Hippocampal formation (tissue), 2 donors: Measurements from ENCODE around the gene ENG.

ENCODE experiments used
- DNase-seq, 2 donors: peaks; one replicate each; lab custom pipeline; 2025; lab: John Stamatoyannopoulos, UW

Gene ENG

DNA sequence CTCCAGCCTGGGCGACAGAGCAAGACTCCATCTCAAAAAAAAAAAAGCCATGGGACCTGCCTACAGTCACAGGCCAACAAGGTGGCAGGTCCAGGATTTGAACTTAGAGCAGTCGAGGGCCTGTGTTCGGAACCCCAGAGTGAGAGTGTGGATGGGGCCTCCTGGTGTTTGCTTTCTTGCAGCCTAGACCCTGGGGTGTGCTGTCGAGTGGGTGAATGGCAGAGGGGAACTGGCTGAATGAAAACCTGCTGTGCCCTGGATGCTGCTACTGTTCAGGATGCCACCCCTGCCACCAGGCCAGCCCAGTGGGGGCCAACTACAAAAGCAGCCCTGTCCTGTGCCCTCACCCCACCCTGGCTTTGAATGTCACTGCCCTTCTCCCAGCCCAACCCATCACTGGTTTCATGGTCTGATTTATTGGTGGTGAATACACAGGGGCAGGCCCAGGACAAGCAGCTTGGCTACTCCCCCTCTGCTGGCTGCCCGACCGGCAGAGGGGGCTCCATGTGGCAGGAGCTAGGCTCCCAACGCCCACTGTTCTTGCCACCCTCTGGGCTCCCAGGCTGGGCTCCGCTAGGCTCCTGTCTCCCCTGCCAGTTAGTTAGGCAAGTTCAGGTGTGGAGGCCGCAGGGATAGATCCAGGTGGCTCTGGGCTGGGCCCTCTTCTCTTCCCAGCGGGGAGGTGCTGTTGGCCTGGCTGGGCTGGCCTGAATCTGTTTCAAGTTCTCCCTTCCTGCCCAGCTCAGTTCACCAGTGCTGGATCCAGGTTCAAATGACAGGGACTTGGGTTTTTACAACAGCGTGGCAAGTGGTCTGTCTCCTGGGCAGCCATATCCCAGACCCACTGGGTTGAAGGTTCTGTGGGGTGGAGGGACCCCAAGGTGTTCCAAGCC, 39.6 kb downstream of the ENG start:
- DNase-seq = no peak

DNA sequence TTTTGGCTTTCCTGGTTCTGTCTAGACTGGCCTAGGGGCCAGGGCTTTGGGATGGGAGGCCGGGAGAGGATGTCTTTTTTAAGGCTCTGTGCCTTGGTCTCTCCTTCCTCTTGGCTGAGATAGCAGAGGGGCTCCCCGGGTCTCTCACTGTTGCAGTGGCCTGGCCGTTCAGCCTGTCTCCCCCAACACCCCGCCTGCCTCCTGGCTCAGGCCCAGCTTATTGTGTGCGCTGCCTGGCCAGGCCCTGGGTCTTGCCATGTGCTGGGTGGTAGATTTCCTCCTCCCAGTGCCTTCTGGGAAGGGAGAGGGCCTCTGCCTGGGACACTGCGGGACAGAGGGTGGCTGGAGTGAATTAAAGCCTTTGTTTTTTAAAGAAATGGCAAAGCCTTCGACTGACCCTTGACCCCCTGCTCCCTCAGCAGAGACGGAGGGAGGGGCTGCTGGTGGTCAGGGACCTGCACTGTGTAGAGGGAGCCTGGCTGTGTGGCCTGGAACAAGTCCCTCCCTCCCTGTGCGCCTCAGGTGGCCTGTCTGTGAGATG, 40.7 kb downstream of the ENG start:
- no peak for DNase-seq

DNA sequence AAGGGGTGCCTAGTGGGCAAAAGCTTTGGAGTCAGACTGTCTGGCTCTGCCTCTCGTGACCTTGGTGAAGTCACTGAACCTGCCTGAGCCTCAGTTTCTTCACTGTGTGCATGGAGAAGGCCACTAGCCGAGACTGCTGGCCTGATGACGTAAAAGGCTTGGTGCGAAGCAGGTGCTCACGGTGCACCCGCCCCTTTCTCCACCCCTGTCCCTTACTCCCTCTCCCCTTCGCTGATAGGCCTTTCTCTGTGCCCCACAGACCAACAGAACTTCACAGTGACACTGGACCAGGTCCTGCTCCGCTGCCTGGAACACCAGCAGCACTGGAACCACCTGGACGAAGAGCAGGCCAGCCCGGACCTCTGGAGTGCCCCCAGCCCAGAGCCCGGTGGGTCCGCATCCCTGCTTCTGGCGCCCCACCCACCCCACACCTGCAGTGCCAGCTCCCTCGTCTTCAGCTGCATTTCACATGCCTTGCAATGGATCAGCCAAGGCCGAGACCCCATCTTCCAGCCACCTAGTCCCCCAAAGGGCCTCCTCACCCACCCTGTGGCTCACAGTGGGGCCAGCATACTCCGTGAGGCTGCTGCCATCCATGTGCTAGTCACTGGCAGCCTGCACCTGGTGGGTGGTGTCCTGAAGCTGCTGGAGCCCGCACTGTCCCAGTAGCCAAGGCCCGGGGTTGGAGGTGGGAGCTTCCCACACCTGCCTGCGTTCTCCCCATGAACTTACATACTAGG, 41.4 kb downstream of the ENG start:
- DNase-seq = no peak

DNA sequence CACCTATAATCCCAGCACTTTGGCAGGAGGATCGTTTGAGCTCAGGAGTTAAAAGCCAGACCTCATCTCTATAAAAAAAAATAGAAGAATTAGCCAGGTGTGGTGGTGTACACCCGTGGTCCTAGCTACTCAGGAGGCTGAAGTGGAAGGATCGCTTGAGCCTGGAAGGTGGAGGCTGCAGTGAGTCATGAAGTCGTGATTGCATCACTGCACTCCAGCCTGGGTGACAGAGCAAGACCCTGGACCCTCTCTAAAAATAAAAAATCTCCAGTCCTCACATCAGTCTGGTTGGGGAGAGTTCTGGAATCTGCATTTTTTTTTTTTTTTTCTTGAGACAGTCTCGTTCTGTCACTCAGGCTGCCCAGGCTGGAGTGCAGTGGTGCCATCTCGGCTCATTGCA, 42.4 kb downstream of the ENG start:
- DNase-seq = no peak

DNA sequence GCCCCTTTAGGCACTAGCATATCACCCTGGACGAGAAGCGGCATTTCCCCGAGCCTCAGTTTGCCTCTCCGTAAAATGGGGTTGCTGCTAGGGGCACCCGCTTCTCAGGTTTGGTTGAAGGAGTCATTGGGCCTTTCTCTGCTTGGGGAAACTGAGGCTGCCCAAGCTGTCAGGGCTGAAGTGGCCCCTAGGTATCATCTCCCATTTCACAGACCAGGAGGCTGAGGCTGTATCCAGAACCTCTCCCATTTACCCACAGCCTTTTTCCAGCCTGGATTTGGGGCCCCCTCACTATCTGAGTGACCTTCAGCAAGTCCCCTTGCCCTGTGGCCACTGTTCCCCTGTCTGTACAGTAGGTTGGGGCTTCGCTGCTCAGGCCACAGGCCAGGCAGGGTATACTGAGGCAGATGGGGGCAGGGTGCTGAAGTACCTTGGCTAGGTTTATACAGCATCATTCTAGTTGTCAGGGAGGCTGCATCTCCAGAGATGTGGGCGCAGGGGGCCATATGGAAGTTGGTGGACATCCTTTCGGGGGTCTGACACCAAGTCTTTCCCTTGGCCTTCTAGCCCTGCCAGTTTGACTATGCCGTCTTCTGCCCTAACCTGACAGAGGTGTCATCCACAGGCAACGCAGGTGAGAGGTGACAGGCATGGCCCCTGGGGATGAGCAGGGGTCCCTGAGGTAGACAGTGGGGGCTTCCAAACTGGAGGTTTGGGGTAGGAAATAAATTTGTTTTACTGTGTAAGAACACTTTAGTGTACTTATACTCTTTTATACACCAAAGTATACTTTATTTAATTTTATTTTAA, 43.9 kb downstream of the ENG start:
- DNase-seq = no peak

DNA sequence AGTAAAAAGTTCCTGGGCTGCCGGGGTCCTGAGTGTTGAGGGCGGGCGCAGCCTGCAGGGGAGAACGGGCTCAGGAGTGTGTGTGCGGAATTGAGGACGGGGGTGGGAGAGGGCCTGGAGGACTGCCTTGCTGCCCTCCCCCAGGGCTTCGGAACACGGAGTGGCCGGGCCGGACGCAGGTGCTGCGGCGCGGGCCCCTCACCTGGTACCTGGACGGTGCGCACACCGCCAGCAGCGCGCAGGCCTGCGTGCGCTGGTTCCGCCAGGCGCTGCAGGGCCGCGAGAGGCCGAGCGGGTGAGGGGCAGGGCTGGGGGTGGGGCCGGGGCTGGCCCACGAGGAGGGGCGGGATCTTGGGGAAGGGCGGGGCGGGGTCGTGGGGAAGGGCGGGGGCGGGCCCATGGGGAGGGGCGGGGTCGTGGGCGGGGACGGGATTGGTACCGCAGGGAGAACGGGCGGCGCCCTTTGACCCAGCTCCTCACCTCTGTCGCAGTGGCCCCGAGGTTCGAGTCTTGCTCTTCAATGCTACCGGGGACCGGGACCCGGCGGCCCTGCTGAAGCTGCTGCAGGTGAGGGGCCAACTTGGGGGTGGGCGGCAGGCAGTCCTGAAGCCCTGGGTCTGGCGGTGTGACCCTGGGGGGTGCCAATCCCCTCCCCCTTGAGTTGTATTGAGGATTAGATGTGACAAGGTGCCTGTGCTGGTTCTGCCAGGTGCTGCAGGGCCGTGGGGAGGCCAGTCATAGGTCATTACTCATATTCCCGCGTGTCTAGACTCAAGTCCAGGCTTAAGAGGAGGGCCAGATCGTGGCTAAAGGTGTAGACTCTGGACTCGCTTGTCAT, 44.7 kb downstream of the ENG start:
- no peak for DNase-seq

DNA sequence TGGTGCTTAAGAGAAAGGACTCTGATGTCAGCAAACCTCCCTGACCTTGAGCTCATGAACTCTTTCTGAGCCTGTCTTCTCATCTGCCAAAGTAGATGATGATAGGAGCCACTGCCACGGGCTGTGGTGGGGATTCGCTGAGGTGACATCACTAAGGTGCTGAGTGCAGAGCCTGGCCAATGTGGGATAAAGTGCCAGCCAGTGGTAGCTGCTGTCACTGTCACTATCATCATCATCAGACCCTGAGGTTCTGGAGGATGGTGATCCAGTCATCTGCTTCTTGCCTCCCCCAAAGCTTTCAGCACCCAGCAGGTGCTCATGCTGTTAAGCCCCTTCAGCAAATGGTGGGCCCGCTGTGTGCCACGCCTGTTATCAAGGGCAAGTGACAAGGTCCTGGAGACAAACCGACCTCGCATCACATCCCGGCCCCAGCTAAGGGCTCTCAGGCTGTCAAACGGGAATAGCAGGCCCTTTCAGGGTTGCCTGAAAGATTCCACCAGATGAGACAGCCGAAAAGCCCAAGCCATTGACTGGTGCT, 45.4 kb downstream of the ENG start:
- DNase-seq = no peak

DNA sequence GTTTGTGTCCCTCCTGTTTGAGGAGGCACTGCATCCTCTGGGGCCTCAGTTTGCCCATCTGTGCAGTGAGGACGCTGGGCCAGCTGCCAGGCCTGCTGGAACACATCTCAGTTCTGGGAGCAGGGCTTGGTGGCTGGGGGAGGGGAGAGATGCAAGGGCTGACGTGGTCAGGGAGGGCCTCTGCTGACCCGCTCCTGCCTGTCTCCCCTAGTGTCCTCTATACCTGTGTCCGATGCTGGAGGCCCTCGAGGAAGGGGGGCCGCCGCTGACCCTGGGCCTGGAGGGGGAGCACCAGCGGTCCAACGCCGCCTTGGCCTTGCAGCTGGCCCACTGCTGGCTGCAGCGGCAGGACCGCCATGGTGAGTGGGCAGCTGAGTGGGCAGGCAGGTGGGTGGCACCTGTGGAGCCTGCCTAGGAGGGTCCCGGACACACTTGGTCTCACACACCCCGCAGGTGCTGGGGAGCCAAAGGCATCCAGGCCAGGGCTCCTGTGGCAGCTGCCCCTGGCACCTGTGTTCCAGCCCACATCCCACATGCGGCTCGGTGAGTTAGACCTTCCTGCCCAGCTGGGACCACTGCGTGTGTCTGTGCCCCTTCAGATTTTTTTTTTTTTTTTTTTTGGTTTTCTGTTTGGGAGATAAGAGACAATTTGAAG, 46.0 kb downstream of the ENG start:
- DNase-seq = no peak

DNA sequence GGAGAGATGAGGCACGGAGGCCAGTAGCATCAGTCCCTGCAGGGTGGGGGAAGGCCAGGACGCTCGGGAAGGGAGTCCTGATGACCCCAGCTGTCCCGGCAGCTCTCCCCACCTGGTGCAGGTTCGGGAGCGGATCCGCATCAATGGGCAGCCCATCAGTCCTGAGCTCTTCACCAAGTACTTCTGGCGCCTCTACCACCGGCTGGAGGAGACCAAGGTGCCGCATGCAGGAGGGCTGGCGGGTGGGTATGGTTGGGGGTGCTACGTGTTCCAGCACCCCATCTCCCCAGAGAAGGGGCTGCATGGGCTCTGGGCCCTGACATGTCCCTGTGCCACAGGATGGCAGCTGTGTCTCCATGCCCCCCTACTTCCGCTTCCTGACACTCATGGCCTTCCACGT, 47.6 kb downstream of the ENG start:
- DNase-seq = no peak

DNA sequence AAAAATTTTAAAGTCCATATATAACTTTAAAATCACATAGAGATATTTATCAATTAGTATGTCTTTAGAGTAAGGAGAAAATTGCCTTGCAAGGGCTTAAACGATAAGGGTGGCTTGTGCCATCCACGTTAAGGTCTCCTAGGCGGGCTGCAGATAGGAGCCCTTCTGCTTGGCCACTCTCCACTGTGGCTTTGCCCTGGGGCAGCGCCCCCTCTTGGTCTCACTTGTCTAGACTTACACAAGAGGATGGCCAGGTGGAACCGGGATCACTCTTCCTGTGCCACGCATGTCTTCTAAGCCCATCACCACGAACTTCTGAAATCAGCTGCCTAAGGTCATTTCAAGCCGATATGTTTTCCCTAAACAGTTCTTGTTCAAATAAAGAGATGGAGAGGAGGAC, 48.8 kb downstream of the ENG start:
- DNase-seq = no peak

DNA sequence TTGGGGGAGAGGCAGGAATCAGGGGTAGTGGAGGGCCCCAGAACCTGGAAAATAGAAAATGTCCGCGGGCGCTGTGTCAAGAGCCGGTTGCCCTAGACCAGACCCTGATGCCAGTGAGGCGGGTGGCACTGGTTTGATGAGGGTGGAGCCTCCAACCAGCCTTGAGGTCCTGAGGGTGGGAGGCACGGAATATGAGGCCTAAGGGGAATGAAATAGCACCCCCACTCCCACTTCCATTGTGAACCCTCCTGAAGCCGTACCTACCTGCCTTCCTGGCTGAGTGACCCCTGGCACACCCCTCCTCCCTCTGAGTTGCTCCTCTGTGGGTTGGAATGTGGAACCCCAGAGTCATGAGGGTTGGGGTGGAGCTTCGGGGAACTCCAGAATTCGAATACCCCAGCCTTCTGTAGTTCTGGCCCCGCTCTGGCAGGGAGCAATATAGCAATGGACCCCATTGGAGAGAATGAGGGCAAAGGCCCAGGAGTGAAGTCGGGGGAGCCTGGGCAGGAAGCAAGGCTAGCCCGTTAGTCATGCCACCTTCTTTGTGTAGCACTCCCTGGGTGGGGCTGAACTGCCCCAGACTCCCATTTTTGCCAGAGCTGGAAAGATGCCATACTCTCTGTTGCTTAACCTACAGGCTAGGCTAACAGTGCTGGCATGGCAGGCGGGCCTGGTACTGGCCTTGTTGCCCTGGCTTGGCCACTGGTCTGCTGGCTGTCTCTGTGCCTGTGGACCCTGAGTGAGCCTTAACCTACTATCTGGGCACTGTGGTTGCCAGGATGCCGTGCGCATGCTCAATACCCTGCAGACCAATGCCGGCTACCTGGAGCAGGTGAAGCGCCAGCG, 50.7 kb downstream of the ENG start:
- no peak for DNase-seq

DNA sequence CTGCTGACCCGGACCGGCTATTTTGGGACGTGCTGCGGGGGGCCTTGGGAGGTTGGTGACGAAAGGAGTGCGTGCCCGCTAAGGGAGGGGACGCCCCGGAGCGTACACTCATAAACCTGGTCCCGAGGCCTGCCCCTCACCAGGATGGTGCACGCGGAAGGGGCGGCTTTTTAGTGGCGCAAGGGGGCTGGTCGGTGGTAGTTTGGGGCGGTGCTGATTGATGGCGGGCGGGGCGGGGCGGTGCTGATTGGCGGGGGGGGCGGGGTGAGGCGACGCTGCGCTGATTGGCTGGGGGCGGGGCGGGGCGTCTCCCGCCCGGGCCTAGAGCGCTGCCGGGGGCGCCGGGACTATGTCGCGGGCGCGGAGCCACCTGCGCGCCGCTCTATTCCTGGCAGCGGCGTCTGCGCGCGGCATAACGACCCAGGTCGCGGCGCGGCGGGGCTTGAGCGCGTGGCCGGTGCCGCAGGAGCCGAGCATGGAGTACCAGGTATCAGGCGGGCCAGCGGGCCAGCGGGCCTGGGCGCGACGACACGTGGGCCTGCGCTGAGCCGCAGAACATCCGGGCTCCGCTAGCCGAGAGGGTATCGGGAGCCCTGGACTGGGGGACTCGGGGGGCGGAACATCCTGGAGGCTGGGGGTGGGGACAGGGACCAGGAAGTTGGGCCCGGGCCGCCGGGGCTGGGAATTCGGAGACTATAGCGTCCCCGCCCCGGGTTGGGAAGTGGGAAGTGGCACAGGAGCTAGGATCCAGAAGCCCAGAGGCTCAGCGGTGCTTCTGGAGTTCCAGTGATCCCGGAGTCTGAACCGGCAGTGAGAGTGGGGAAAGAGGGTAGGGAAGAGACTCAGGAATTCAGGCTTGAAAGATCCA, 51.6 kb downstream of the ENG start, which contains the start of gene FPGS:
Gene FPGS (plus strand): TSS at position 307 of the 868 bp plus-strand sequence. CDS start 43 bp downstream, at position 350.
- DNase-seq = peak; percentile 74 to 85

DNA sequence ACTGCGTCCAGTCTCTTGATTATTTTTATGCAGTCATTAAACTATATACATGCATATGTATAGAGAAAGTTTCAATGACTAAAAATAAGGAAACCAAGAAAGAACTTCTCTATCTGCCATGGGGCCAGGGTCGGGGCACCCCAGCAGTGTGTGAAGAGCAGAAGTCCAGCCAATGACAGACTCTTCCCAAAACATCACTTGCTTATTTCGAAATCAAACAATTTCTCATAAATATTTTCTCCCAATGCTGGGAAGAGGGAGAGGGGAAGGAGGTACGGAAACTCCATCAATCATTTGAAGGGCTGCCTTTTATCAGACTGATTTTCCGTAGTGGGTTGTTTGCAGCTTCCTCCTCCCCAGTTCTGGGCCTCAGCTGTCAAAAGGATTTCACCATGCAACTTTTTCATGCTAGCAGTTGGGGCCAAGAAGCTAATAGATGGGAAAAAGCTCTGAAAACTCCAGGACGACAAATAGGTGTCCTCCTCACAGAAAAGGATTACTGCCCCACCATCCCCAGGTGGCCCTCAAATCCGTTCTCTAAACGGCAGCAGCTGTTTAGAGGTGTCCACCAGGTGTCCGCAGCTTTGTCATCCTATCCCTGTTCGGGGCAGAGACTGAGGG, 52.4 kb downstream of the ENG start:
- no peak for DNase-seq

DNA sequence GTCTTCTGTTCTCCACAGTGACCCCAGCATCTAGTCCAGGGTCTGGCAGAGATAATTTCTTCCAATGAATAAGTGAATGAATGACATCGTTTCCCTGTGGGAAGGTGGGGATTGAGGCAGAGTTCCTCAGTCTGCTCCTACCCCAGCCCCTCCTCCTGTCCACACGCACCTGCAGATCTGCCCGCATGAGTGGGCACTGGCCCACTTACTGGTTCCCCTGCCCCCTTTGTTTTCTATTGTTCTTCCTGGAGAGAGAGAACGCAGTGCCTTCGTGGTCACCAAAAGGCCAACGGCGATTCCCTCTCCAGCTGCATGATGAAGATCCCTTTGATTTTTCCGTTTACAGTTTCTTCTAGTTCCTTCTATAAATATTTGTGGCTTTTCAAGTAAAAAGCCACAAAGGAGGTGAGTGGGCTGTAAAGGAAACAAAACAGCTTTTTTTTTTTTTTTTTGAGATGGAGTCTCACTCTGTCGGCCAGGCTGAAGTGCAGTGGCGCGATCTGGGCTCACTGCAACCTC, 57.5 kb downstream of the ENG start:
- DNase-seq = no peak

DNA sequence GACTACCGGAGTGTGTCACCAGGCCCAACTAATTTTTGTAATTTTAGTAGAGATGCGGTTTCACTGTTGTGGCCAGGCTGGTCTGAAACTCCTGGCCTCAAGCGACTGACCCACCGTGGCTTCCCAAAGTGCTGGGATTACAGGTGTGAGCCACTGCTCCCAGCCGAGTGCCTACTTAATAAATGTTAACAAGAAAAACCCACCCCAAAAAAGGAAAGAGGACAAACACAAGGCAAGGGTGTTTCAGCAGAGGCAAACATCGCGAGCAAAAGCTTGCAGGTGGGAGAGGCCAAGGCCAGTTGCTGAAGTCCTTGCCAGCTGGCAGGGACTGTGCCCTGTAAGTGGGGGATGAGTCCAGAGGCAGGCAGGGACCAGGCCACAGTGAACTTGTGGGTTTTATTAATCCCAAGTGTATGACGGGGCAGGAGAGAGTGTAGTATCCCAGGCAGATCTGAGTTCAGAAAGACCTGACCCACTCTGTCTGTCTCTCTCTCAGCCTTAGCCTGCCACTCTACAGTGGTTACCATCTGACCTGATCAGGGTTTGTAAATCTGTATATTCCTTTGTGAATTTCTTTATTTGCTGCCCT, 58.1 kb downstream of the ENG start:
- DNase-seq = no peak

DNA sequence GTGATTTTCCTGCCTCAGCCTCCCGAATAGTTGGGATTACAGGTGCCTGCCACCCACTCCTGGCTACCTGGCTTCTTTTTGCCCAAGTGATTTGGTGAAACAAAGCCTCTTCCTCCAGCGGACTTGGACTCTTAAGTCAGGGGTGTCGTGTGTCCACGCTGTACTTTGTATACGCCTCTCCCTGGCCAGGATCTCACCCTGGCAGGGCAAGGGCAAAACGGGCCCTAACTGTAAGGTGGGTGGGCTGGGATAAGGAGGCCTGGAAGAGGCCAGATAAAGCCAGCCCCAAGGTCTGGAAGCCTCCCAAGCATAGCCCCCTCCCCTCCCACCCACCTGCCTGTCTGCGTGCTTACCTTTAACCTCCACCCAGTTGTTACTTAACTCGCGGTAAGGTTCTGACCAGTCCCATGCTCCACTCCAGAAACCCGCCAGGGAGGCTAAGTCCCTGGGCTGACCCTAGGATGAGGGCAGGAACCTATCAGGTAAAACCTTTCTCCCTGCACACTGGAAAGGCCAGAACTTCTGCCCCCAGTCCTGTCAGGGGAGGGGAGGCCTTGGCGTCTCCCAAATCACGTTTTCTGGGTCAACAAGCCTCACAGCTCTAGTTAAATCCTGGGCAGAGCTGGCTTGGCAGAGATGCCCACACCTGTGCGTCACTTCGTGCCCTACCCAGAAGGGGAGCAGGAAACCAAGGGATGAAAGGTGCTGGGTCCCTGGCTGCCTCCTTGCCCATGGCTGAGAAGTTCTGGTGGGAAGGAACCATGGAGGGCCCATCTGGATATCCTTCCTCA, 60.3 kb downstream of the ENG start:
- no peak for DNase-seq
